GM21367 (cell line): ENCODE measurements around the gene CTCF.
"Not testable (repeated sequence)": the region's sequence is repeated elsewhere in the genome, so short reads cannot be mapped to it uniquely, and the experiment has no call there.

Experiments used
- ATAC-seq: cut with Tn5 transposase; IDR thresholded peaks from one replicate; pipeline ENCODE4 v1.9.1; 2021; ENCODE audit not compliant: unreplicated experiment

The CTCF gene

DNA sequence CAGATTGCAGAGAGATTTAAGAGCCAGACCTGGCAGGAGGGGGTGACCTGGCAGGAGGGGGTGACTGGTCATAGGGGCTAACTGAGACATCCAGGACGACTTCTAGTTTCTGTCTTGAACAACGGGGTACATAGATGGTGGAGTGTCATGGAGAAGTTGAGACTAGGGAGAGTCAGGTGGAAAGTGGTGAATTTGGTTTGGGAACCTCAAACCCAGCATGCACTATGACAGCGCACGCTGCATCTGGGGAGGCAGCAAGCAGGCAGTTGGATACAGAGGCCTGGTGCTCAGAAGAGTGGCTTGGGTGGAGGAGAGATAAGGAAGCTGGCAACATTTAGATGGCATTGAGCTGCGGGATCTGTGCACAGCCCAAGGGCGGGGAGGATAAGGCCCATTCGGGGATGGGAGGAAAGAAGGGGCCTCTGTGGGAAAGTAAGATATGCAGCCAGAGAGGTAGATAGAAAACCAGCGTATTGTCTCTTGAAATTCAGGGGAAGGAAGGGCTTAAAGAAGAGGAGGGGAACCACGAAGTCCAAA is 29.2 kb upstream of the CTCF start:
- ATAC-seq, result no peak

DNA sequence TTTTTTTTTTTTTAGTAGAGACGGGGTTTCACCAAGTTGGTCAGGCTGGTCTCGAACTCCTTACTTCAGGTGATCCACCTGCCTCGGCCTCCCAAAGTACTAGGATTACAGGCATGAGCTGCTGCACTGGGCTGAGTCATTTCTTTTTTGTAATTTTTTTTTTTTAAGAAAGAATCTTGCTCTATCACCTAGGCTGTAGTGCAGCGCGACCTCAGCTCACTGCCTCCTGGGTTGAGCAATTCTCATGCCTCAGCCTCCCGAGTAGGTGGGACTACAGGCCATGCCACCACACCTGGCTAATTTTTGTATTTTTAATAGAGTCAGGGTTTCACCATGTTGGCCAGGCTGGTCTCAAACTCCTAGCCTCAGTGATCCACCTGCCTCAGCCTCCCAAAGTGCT is 28.3 kb upstream of the CTCF start:
- not testable (repeated sequence) for ATAC-seq

GRCh38 chr16:67534431-67534830 is 27.9 kb upstream of the CTCF start:
- ATAC-seq, result no peak

DNA sequence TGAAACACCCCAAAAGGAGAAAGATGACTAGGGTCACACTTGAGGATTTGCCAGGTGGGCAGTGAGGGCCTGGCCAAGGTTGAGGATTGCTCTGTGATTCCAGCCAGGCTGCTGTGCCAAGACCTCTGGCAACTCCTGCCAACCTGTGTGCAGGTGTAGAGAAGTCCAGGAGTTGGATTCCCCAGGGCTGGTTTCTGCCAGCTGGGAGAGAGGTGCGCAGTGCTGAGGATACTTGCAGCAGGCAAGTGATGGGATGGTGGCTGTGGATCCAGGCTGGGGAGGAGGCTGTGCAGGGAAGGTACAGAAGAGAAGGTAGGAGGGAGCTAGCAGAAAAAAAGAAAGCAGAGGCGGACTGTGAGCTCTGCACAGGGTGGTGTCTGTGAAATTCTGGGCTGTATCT is 27.1 kb upstream of the CTCF start:
- ATAC-seq, result no peak

DNA sequence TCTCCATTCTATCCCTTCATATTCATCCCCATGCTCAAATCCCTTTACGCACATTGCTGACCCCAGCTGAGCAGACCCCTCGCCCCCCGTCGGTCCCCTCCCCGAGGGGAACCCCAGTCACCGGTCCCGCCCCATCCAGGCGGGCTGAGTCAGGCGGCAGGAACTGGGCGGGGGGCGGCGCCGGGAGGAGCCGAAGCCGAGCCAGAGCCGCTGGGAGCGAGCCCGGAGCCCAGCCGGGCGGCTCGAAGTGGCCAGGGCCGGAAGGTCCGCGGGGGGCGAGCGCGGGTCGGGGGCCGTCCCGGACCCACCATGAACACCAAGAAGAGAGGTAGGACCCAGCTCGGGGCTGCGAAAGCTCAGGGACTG is 25.1 kb upstream of the CTCF start:
- no peak for ATAC-seq

DNA sequence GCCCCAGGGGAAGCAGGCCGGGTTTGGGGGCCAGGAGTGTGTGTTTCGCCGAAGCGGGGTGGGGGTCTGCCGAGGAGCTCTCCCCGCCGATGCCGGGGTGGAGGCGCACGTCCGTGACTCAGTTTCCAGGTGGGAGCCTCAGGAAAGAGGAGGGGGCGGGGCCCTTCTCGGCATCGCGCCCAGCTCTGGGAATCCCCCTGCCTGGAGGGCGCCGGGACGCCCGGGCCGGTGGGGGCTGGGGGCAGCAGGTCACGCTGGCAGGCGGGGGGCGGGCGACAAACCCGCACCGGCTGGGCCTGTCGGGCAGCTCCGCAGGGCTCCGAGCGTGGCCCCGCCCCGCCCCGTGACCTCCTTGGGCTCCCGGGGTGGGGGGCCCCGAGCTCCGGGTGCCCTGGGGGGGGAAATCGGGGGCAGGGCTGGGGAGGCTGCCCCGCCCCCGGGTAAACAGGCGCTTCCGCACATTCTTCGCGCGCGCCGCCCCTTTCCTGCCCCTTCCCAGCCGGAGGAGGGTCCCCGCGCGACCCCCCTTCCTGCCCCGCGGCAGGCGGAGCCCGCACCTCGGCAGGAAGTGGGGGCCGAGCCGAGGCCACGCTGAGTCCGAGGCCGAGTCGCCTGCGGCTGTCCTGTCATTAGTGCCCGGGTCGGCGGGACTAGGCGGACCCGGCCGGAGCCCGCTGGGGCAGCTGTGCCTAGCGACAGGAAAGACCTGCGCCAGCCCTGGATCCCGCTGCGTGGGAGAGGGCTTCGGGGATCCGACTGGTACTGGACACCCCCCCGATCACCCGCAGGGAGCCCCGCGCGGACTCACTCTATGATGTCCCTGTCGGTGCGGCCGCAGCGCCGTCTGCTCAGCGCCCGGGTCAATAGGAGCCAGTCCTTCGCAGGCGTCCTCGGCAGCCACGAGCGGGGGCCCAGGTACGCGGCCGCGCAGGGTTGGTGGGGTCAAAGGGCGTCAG is 24.4 kb upstream of the CTCF start:
- ATAC-seq, result no peak

GRCh38 chr16:67538666-67539101 is 23.6 kb upstream of the CTCF start:
- no peak for ATAC-seq

- no peak for ATAC-seq
Observed at GRCh38 chr16:67539271-67539670, 23.1 kb upstream of the CTCF start.

DNA sequence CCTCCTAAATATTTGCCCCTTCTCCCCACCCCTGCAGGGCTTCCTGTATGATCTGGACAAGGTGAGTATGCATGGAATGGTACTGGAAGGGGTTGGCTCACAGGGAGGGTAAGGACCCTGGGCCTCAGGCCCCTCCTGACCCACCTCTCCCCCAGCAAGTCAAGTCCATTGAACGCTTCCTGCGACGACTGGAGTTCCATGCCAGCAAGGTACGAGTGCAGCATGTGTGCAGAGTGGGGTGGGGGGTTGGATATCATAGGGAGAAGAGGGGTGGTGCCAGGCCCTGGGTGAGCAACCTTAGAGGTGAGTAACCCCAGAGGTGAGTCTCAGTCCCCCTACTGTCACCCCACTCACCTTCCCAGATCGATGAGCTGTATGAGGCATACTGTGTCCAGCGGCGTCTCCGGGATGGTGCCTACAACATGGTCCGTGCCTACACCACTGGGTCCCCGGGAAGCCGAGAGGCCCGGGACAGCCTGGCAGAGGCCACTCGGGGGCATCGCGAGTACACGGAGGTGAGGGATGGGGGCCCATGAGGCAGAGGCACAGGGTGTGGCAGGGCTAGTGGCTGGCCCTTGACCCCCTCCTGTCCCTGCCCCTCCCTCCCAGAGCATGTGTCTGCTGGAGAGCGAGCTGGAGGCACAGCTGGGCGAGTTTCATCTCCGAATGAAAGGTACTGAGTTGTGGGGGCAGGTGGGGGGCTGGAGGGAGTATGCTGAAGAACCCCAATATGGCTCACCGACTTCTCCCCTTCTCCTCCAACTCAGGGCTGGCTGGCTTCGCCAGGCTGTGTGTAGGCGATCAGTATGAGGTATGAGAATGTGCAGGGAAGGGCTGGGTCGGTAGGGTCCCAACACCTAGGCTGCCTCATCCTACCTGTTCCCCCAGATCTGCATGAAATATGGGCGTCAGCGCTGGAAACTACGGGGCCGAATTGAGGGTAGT is 22.4 kb upstream of the CTCF start:
- no peak for ATAC-seq

DNA sequence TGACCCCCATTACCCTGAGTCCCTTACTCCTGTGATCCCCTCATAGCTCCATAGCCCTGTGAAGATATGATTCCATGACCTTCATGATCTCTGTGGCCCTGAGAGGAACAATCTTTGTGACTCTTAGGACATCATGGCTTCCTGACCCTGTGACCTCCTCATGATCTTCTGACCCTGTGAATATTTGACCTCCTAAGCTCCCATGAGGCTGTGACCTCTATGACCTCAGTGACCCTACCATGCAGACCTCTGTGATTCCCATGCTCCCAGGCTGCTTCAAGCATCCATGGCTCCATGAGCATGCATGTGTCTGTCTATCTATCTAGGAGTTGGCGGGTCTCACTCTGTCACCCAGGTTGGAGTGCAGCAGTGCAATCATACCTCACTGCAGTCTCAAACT is 21.6 kb upstream of the CTCF start:
- no peak for ATAC-seq

DNA sequence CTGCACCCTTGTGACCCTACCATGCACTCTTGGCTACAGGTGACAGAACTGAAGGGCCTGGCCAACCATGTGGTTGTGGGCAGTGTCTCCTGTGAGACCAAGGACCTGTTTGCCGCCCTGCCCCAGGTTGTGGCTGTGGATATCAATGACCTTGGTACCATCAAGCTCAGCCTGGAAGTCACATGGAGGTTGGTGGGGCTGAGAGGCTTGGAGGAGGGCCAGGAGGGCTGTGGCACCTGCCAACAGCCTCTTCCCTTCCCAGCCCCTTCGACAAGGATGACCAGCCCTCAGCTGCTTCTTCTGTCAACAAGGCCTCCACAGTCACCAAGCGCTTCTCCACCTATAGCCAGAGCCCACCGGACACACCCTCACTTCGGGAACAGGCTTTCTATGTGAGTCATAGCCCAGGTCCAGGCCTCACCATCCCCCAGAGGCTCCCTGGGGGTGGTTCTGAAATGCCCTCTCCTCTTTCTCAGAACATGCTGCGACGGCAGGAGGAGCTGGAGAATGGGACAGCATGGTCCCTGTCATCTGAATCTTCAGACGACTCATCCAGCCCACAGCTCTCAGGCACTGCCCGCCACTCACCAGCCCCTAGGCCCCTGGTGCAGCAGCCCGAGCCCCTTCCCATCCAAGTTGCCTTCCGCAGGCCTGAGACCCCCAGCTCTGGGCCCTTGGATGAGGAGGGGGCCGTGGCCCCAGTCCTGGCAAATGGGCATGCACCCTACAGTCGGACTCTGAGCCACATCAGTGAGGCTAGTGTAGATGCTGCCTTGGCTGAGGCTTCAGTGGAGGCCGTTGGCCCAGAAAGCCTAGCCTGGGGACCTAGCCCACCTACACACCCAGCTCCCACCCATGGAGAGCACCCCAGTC is 20.7 kb upstream of the CTCF start:
- ATAC-seq, result no peak

DNA sequence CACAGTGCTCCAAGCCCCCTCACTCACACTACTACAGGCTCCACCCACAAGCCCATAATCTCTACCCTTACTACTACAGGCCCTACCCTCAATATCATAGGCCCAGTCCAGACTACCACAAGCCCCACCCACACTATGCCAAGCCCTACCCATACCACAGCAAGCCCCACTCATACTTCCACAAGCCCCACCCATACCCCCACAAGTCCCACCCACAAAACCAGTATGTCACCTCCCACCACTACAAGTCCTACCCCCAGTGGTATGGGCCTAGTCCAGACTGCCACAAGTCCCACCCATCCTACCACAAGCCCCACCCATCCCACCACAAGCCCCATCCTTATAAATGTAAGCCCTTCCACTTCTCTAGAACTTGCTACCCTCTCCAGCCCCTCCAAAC is 19.9 kb upstream of the CTCF start:
- no peak for ATAC-seq

DNA sequence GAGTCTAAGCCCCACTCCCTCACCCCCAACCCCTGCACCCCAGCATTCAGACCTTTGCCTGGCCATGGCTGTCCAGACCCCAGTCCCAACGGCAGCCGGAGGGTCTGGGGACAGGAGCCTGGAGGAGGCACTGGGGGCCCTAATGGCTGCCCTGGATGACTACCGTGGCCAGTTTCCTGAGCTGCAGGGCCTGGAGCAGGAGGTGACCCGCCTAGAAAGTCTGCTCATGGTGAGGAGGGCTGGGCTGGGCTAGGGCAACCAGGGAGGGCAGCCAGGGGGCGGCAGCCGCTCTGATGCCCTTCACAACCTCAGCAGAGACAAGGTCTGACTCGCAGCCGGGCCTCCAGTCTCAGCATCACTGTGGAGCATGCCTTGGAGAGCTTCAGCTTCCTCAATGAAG is 19.3 kb upstream of the CTCF start:
- ATAC-seq, result no peak

DNA sequence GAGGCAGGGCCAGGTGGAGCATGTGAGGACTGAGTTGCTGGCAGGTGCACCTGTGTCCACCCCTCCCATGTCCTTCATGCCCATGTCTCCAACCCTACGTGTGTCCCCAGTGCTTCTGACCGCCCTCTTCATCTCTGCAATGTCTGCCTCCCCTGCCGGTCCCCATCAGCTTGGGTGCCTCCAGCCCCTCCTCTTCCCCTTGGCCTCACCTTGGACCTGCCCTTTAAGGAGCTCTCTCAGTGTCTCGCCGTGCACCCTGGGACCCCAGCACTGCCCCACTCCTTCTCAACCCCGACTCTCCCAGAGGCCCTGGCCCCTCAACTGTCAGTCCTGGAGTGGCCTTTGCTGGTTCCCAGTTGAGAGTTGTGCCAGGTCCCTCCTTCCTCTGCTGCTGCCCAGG is 18.7 kb upstream of the CTCF start:
- ATAC-seq, result no peak

GRCh38 chr16:67544329-67544841 is 17.9 kb upstream of the CTCF start:
- ATAC-seq, result no peak

- ATAC-seq, result no peak
Observed at GRCh38 chr16:67544844-67545664, 17.3 kb upstream of the CTCF start.

- ATAC-seq, result no peak
Observed at GRCh38 chr16:67545665-67546024, 16.7 kb upstream of the CTCF start.

DNA sequence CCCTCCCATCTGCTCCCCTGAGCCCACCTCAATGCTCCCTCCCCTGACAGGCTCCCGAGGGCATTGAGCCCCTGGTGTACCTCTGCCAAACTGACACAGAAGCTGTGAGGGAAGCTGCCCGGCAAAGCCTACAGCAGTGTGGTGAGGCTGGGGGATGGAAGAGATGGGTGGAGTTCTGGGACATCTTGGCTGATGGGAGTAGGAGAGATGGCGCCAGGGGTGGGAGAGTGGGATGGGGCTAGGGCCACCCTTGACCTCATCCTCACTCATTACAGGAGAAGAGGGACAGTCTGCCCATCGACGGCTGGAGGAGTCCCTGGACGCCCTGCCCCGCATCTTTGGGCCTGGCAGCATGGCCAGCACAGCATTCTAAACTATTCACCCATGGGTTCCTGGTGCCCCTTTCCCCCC is 16.2 kb upstream of the CTCF start:
- ATAC-seq, result no peak

DNA sequence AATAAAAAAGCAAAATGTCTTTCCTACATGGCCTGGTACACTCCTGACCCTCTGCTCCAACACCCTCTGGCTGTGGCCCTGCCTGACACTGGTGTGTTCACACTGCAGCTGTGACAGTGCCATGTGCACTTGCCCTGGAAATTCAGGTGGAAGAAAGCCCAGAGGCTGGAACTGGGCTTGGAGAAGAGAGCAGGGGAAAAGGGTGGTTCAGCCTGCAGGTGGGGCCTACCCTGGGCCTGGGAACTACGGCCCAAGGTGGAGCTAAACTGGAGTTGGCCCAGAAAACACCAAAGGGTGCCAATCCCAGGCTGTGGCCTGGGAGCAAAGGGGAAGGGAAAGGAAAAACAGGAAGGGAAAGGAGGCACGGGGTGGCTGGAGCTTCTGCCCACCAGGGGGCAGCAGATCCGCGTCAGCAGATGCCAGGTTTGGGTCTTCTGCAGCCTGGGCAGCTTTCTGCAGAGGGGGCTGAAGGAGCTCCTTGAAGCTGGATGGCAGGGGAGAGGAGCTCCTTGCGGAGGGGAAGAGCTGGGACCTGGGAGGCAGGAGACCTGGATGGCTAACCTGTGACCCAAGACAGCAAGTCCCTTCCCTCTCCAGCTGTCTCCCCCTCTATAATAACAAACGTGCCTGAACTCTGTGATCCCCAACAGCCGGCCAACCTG is 15.4 kb upstream of the CTCF start:
- no peak for ATAC-seq
